DND-41 (cell line): ENCODE measurements around the gene ORC4.

ENCODE experiments used
- ATAC-seq: fragments of 200-7000 bp; cut with Tn5 transposase; 3 replicates; pipeline ENCODE4 v1.9.1; 2021; ENCODE audit warnings: low read depth; ENCODE audit not compliant: insufficient read depth
- DNase-seq: peaks from one replicate; pipeline ENCODE4 v3.0.0-alpha.2; 2020
- H2AFZ ChIP-seq: 2 replicates; pipeline ENCODE4 v1.6.0; 2012; ENCODE audit warnings: low read depth, low read length
- H3K27ac ChIP-seq: 2 replicates; pipeline ENCODE4 v1.5.1; 2012; ENCODE audit warnings: low read length, inconsistent platforms
- H3K27me3 ChIP-seq: fragments of 200-600 bp; sonication (generic); 2 replicates; pipeline ENCODE4 v1.6.0; 2012; ENCODE audit warnings: low read length, mild to moderate bottlenecking, inconsistent platforms; ENCODE audit not compliant: insufficient read depth, poor library complexity
- H3K36me3 ChIP-seq: 2 replicates; pipeline ENCODE4 v1.5.1; 2012; ENCODE audit warnings: low read length, inconsistent platforms; ENCODE audit not compliant: insufficient read depth
- H3K4me1 ChIP-seq: 2 replicates; pipeline ENCODE4 v1.5.1; 2012; ENCODE audit warnings: mild to moderate bottlenecking, low read length; ENCODE audit not compliant: insufficient read depth
- H3K4me2 ChIP-seq: 2 replicates; pipeline ENCODE4 v1.6.0; 2012; ENCODE audit warnings: mild to moderate bottlenecking, moderate library complexity, low read length, inconsistent platforms; ENCODE audit not compliant: insufficient read depth
- H3K4me3 ChIP-seq, 2 experiments: fragments of 200-600 bp in 1 of 2; shearing (Covaris generic) in 1 of 2; 2 replicates each; pipeline ENCODE4 v1.5.1; 2012 to 2016; ENCODE audit warnings: inconsistent platforms in 2 of 2, low read length in 2 of 2, mild to moderate bottlenecking in 2 of 2, low read depth in 1 of 2, moderate library complexity in 1 of 2
- H3K79me2 ChIP-seq: 2 replicates; pipeline ENCODE4 v1.6.0; 2012; ENCODE audit warnings: low read length, inconsistent platforms; ENCODE audit not compliant: insufficient read depth
- H3K9ac ChIP-seq: 2 replicates; pipeline ENCODE4 v1.6.0; 2012; ENCODE audit warnings: low read depth, mild to moderate bottlenecking, inconsistent platforms, low read length, moderate library complexity
- H3K9me3 ChIP-seq: 2 replicates; pipeline ENCODE4 v1.5.1; 2012; ENCODE audit warnings: low read length, moderate library complexity, mild to moderate bottlenecking, inconsistent platforms; ENCODE audit not compliant: insufficient read depth, severe bottlenecking
- H4K20me1 ChIP-seq: 2 replicates; pipeline ENCODE4 v1.6.0; 2012; ENCODE audit warnings: low read length; ENCODE audit not compliant: insufficient read depth
- CTCF ChIP-seq: IDR thresholded peaks from 2 replicates; pipeline ENCODE4 v1.5.1; 2012; ENCODE audit warnings: borderline replicate concordance, low read length, moderate library complexity, mild to moderate bottlenecking; ENCODE audit not compliant: poor library complexity, severe bottlenecking; ENCODE audit errors: extremely low read depth
- EZH2 ChIP-seq: IDR thresholded peaks from 3 replicates; pipeline ENCODE4 v1.6.1; 2012; ENCODE audit warnings: borderline replicate concordance, low read depth, mild to moderate bottlenecking, moderate library complexity, low read length, inconsistent platforms; ENCODE audit not compliant: severe bottlenecking

The ORC4 gene

GRCh38 chr2:147989809-147990403, 30.6 kb downstream of the ORC4 start:
- H2AFZ ChIP-seq, result no peak overlapping the region
- no peaks in the 10 kb centered on the region for H3K4me1 ChIP-seq
- no peak overlapping the region for H3K9ac ChIP-seq
- no peaks in the 10 kb centered on the region for H3K9me3 ChIP-seq
- peaks cover 18% of the 10 kb centered on the region; the same call in 1 of the 2 replicates for H4K20me1 ChIP-seq
- no peaks in the 10 kb centered on the region for H3K27me3 ChIP-seq
- H3K27ac ChIP-seq, result no peak overlapping the region
- ATAC-seq, result peak; percentile 76
- no peaks in the 10 kb centered on the region for H3K36me3 ChIP-seq
- no peak for DNase-seq
- H3K79me2 ChIP-seq, result peaks cover 63% of the 10 kb centered on the region
- peak; percentile 71 for TF ChIP-seq CTCF
- no peak for TF ChIP-seq EZH2
- no peak overlapping the region for H3K4me2 ChIP-seq
- no peak overlapping the region for H3K4me3 ChIP-seq

GRCh38 chr2:147989102-147989501, 31.4 kb downstream of the ORC4 start:
- Histone ChIP-seq H3K4me1 (no peaks in the 10 kb centered on the region), H3K4me2 (no peak overlapping the region), H3K9ac (no peak overlapping the region), H3K9me3 (no peaks in the 10 kb centered on the region), H3K27me3 (no peaks in the 10 kb centered on the region), H3K4me3 (no peak overlapping the region), H3K36me3 (no peaks in the 10 kb centered on the region), H2AFZ (no peak overlapping the region), H3K79me2 (peaks cover 60% of the 10 kb centered on the region), H3K27ac (no peak overlapping the region), H4K20me1 (peaks cover 18% of the 10 kb centered on the region; the same call in 1 of the 2 replicates)
- DNase-seq (no peak), ATAC-seq (no peak)
- TF ChIP-seq EZH2, result no peak
- TF ChIP-seq CTCF, result no peak

- Histone ChIP-seq H3K27me3 (no peaks in the 10 kb centered on the region), H3K4me1 (no peaks in the 10 kb centered on the region), H3K9me3 (no peaks in the 10 kb centered on the region), H3K27ac (no peak overlapping the region), H3K79me2 (peaks cover 67% of the 10 kb centered on the region), H3K9ac (no peak overlapping the region), H3K4me3 (no peak overlapping the region), H3K36me3 (no peaks in the 10 kb centered on the region), H4K20me1 (peaks cover 21% of the 10 kb centered on the region), H2AFZ (no peak overlapping the region), H3K4me2 (no peak overlapping the region)
- ATAC-seq (no peak), DNase-seq (no peak)
- TF ChIP-seq CTCF (no peak), EZH2 (no peak)
Measured at GRCh38 chr2:147980940-147981528, 39.5 kb downstream of the ORC4 start.
